HepG2 (cell line): ENCODE data around the gene SPC24. TPM values are rescaled to one million over a fixed set of nuclear protein-coding genes. Genes with fewer than 3 reads are reported as not detected.
A peak's percentile ranks its signal among the peaks of the same experiment; 100 is the strongest.

Source experiments
- AHDC1 ChIP-seq: sonication (generic); formaldehyde crosslinking; IDR thresholded peaks from 2 replicates; pipeline ENCODE4 v1.5.1; 2020; ENCODE audit warnings: mild to moderate bottlenecking, missing genetic modification reagents, borderline replicate concordance
- BCL3 ChIP-seq: sonication (generic); formaldehyde crosslinking; IDR thresholded peaks from 2 replicates; pipeline ENCODE4 v1.5.1; 2020; ENCODE audit warnings: mild to moderate bottlenecking, missing genetic modification reagents, moderate library complexity
- BORCS8-MEF2B ChIP-seq: sonication (generic); formaldehyde crosslinking; IDR thresholded peaks from 2 replicates; pipeline ENCODE4 v1.8.0; 2022; ENCODE audit warnings: mild to moderate bottlenecking, missing genetic modification reagents
- CEBPZ ChIP-seq: IDR thresholded peaks from 2 replicates; pipeline ENCODE4 v1.6.1; 2012; ENCODE audit warnings: low read length, improper control_type of control experiment
- CSRNP1 ChIP-seq: sonication (generic); formaldehyde crosslinking; IDR thresholded peaks from 2 replicates; pipeline ENCODE4 v1.8.1; 2023; ENCODE audit warnings: mild to moderate bottlenecking, missing genetic modification reagents
- GPN1 ChIP-seq: sonication (generic); formaldehyde crosslinking; IDR thresholded peaks from 2 replicates; pipeline ENCODE4 v1.5.1; 2020; ENCODE audit warnings: missing genetic modification reagents, borderline replicate concordance
- MTERF4 ChIP-seq: sonication (generic); formaldehyde crosslinking; IDR thresholded peaks from 2 replicates; pipeline ENCODE4 v1.8.0; 2023; ENCODE audit warnings: mild to moderate bottlenecking, missing genetic modification reagents
- PCBP2 ChIP-seq: fragments of 200-400 bp; formaldehyde crosslinking; optimal IDR thresholded peaks from 2 replicates; pipeline ENCODE3; 2018; ENCODE audit warnings: low read length, low read depth; ENCODE audit not compliant: poor library complexity, severe bottlenecking
- STAT5B ChIP-seq: sonication (generic); formaldehyde crosslinking; IDR thresholded peaks from 2 replicates; pipeline ENCODE4 v1.4.0; 2020; ENCODE audit warnings: missing genetic modification reagents
- ZNF3 ChIP-seq: IDR thresholded peaks from 2 replicates; pipeline ENCODE4 v1.7.0; 2017; ENCODE audit warnings: inconsistent platforms
- ZNF317 ChIP-seq: sonication (generic); formaldehyde crosslinking; IDR thresholded peaks from 2 replicates; pipeline ENCODE4 v1.5.0; 2020; ENCODE audit warnings: mild to moderate bottlenecking, missing genetic modification reagents
- ZNF510 ChIP-seq: sonication (generic); formaldehyde crosslinking; IDR thresholded peaks from 2 replicates; pipeline ENCODE4 v1.4.0; 2020; ENCODE audit warnings: low read depth, mild to moderate bottlenecking, missing genetic modification reagents
- ZNF597 ChIP-seq: sonication (generic); formaldehyde crosslinking; IDR thresholded peaks from 2 replicates; pipeline ENCODE4 v1.5.0; 2020; ENCODE audit warnings: missing genetic modification reagents
- ZNF616 ChIP-seq: sonication (generic); formaldehyde crosslinking; IDR thresholded peaks from 2 replicates; pipeline ENCODE4 v1.5.0; 2020; ENCODE audit warnings: low read depth, mild to moderate bottlenecking, missing genetic modification reagents
- polyA plus RNA-seq, 8 experiments: library from polyadenylated mRNA; depleted of rRNA in 3 of 8; stranded (reverse) in 7 of 8; unstranded in 1 of 8; fragments of >200 nt; fragmentation: Illumina TruSeq in 4 of 8; extraction: Trizol in 4 of 8; gene quantifications; 2 replicates each; pipeline versions ENCODE4 v1.2.1 to v1.2.3, GENCODE V29; 2011 to 2016; ENCODE audit warnings: low read depth in 4 of 8, missing spikeins in 1 of 8, mixed read lengths in 1 of 8; ENCODE audit not compliant: insufficient read depth in 1 of 8
- total RNA-seq, 5 experiments: library from RNA; depleted of rRNA; stranded (reverse); fragments of >200 nt; fragmentation: Illumina TruSeq; extraction: Trizol; gene quantifications; 2 replicates each; pipeline ENCODE4 v1.2.3, GENCODE V29; 2016; ENCODE audit warnings: low read depth in 1 of 5

The SPC24 gene
- total and polyA plus RNA-seq, 2 of the 13 experiments (the other 11 are each of a cell fraction or from before 2014, with no cell fraction given), result 10.0 to 46.2 TPM

GRCh38 chr19:11155373-11156120 is at the start of gene SPC24 (continued):
- TF ChIP-seq CSRNP1 (CRISPR knock-in tag), result no peak
- no peak; the same call in 1 of the 2 replicates for TF ChIP-seq ZNF317
- no peak for TF ChIP-seq ZNF3 (CRISPR knock-in tag)
- no peak for TF ChIP-seq AHDC1 (CRISPR knock-in tag)
- no peak for TF ChIP-seq ZNF510
- TF ChIP-seq GPN1 (CRISPR knock-in tag), result no peak
- TF ChIP-seq STAT5B, result no peak
- no peak; the same call in 1 of the 2 replicates for TF ChIP-seq BCL3
- peak; percentile 80; the same call in 1 of the 2 replicates for TF ChIP-seq BORCS8-MEF2B (CRISPR knock-in tag)
- TF ChIP-seq ZNF597 (CRISPR knock-in tag), result no peak
- TF ChIP-seq ZNF616 (CRISPR knock-in tag), result no peak
- no peak for TF ChIP-seq MTERF4 (CRISPR knock-in tag)
- no peak for TF ChIP-seq PCBP2
- TF ChIP-seq CEBPZ, result peak; percentile 56; the same call in 1 of the 2 replicates
